ENCODE results near the gene ECI1.
"Not testable (repeated sequence)": the region's sequence is repeated elsewhere in the genome, so short reads cannot be mapped to it uniquely, and the experiment has no call there.

ECI1 gene

DNA sequence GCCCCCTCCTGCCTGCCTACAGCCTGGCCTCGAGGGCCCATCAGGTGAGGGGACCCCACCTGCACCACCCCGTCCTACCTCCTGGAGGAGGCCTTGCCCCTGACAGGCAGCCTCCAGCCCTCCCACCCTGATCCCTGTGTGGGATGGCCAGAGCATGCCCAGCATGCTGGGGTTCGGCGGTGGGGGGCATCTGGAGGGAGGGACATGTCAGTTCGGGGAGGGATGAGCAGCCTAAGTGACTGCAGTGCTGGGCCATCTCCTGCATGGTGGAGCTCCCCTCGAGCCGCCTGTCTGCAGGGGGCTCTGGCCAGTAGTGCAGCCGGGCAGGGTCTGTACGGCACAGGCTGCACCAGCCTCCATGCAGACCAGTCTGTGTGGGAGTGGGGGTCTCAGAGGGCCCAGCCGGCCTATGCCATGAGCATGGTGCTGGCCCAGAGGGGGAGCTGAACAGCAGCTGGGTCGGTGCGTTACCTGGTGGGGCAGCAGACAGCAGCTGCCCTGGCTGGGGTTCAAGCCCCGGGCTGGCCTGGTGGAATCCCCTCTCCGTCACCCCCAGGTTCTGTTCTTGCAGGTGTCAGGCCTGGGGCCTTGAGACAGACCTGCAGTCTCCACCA lies 20.6 kb upstream of the ECI1 start:
- DNase-seq: no peak
- TF ChIP-seq, protein P1, sequence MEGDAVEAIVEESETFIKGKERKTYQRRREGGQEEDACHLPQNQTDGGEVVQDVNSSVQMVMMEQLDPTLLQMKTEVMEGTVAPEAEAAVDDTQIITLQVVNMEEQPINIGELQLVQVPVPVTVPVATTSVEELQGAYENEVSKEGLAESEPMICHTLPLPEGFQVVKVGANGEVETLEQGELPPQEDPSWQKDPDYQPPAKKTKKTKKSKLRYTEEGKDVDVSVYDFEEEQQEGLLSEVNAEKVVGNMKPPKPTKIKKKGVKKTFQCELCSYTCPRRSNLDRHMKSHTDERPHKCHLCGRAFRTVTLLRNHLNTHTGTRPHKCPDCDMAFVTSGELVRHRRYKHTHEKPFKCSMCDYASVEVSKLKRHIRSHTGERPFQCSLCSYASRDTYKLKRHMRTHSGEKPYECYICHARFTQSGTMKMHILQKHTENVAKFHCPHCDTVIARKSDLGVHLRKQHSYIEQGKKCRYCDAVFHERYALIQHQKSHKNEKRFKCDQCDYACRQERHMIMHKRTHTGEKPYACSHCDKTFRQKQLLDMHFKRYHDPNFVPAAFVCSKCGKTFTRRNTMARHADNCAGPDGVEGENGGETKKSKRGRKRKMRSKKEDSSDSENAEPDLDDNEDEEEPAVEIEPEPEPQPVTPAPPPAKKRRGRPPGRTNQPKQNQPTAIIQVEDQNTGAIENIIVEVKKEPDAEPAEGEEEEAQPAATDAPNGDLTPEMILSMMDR (IDR thresholded peaks at IDR 0.05; ENCODE audit: low read depth, low read length): no peak
- H3K9me3 ChIP-seq: no peaks in the 10 kb centered on the region
- no peaks in the 10 kb centered on the region for H3K4me1 ChIP-seq
- H3K4me3 ChIP-seq (ENCODE audit: low read depth, low read length): no peak overlapping the region
- H3K27me3 ChIP-seq: no peaks in the 10 kb centered on the region
- peaks cover 11% of the 10 kb centered on the region for H3K36me3 ChIP-seq

DNA sequence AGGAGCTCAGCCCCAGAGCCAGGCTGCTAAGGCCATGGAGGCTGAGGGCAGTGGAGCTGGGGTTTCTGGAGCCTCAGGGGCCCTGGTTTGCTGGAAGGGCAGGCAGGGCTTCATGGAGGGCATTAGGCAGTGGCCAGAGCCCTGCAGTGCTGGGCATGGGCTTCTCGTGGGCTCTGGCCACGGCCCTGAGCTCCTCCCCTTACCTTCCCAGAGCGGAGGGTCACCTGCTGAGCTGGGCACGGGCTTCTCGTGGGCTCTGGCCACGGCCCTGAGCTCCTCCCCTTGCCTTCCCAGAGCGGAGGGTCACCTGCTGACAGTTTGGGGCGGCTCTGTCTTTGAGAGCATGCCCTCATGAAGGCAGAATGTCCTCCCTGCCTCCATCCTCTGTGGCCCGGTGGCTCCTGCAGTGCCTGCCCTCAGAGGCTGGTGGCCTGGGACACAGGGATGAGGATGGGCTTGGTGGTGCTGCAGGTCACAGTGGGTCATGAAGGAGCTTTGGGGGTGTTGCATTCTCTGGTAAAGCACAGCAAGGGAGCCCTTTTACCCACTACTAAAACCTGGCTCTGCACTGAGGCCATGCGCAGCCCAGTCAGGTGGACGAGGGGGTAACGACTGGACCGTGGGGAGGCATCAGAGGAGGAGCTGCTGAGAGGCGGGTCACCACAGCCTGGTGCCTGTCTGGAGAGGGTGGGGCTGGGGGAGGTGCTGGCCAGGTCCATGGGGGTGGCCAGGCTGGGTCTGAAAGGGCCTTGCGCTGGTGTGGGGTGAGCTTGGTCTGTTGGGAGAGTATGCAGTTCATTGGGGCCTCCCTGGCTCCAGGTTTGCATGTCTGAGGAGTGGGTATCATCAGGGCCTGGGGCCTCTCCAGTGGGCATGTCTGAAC lies 19.4 kb upstream of the ECI1 start:
- no peak overlapping the region for H3K4me3 ChIP-seq (ENCODE audit: low read depth, low read length)
- H3K36me3 ChIP-seq: peaks cover 9% of the 10 kb centered on the region
- H3K9me3 ChIP-seq: no peaks in the 10 kb centered on the region
- no peak for DNase-seq
- H3K27me3 ChIP-seq: no peaks in the 10 kb centered on the region
- no peaks in the 10 kb centered on the region for H3K4me1 ChIP-seq
- TF ChIP-seq, protein P1 (IDR thresholded peaks at IDR 0.05; ENCODE audit: low read depth, low read length): no peak

DNA sequence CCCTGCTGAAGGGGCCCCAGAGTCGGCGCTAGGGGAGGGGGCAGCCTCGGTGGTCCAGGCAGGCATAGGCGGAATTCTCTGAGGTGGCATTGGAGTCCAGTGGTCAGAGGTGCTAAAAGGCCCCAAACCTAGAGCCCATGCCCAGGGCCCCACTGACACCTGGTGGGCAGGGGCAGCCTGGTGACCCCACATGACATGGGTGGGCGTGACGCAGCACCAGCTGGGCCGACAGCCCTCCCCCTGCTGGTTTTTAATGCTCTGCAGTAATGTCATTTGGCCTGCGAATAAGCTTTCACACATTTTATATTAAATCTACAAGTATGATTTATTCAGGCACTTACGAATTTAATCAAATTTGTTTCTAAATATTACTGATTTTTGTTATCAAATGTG lies 18.7 kb upstream of the ECI1 start:
- H3K4me1 ChIP-seq: no peaks in the 10 kb centered on the region
- H3K4me3 ChIP-seq (ENCODE audit: low read depth, low read length): no peak overlapping the region
- no peaks in the 10 kb centered on the region for H3K27me3 ChIP-seq
- TF ChIP-seq, protein P1 (IDR thresholded peaks at IDR 0.05; ENCODE audit: low read depth, low read length): no peak
- no peaks in the 10 kb centered on the region for H3K9me3 ChIP-seq
- H3K36me3 ChIP-seq: peaks cover 9% of the 10 kb centered on the region
- DNase-seq: no peak

DNA sequence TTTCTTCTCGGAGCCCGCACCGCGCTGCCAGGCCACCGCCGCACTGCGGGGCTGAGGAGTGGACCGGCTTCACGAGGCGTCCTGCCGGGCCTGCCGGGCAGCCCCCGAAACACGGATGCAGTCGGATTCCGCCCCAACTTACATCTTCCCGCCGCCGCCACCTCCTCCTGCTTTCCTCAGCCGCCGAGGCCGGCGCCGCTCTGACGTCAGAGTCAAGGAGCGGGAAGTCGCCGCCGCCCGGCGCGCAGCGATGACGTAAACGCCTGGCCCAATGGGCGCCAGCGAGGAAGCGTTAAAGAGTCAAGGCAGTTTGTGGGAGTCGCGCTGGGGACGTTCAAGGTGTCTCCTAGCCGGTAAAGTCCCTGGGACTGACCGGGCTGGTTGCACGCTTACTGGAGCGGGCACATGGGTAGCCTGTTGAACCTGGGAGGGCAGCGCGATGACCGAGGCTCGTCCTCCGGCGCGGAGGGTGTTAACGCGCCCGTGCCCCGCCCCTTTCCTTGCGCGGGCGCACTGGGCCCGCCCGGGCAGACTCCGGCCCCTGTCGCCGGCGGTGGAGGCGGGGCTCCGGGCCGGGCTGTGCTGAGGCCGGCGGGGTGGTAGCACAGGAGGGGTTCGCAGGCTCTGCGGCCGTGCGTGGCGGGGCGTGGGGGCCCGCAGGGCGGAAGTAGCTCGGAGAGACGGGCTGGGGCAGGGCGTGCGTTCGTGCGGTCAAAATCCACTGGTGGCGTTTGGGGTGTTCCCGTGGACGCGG lies 16.7 kb upstream of the ECI1 start, which contains the start of gene RNPS1:
Gene RNPS1, minus strand, starts transcription at position 214 of the 754 bp plus-strand sequence. CDS start 3,483 bp downstream, outside the sequence.
- Histone ChIP-seq H3K4me3 (ENCODE audit: low read depth, low read length) (peak within 1 kb of the TSS; percentile 79), H3K36me3 (peaks cover 29% of the 10 kb centered on the region), H3K27me3 (no peaks in the 10 kb centered on the region), H3K4me1 (no peaks in the 10 kb centered on the region), H3K9me3 (no peaks in the 10 kb centered on the region)
- TF ChIP-seq, protein P1 (IDR thresholded peaks at IDR 0.05; ENCODE audit: low read depth, low read length): no peak
- peak; percentile 97 for DNase-seq

DNA sequence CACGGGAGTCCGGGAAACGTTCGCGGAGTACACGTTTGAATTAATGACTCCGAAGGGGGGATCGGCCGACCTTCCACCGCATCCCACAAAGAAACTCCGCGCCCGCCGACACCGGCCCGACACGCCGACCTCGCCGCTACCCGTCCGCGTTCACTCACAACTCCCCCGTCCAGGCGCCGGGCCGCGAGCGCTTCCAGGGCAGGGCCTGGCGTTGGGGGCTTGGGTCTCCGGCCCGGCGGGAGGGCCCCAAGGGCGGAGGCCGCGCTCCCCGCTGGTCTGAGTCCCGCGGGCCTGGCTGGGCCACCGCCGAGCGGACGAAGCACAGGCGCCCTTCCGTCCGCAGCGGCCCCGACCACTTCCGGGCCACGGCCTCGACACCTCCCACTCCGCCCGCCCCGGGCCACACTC lies 16.1 kb upstream of the ECI1 start:
- DNase-seq, H3K9me3 ChIP-seq, H3K27me3 ChIP-seq, H3K4me1 ChIP-seq: not testable (repeated sequence)
- peak overlapping the region; percentile 79 for H3K4me3 ChIP-seq (ENCODE audit: low read depth, low read length)
- peaks cover 35% of the 10 kb centered on the region for H3K36me3 ChIP-seq

DNA sequence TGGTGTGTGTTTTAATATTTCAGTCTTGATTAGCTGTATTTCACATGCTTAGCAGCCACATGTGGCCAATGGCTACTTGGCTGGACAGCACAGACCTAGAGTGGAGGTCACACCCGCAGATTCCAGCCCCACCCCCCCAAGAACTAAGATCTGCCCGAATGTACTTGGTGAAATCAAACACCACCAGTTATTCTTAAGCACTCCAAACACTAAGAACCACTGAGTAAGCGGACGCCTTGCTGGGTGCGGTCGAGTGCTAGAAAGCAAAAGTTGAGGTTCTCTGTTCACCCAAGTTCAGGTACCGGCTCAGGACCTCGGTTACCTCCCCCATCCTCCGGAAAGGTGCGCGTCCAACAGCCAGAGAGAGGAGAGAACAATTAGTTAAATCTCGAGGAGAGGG lies 15.5 kb upstream of the ECI1 start:
- H3K4me3 ChIP-seq (ENCODE audit: low read depth, low read length): peak overlapping the region; percentile 79
- DNase-seq, H3K9me3 ChIP-seq: not testable (repeated sequence)

More for the DNA sequence above, 15.5 kb upstream of the ECI1 start:
- not testable (repeated sequence) for H3K4me1 ChIP-seq, H3K27me3 ChIP-seq
- H3K36me3 ChIP-seq: peaks cover 41% of the 10 kb centered on the region

Measured in BE2C (cell line).